Measurements from ENCODE around the gene CD200.

DNA sequence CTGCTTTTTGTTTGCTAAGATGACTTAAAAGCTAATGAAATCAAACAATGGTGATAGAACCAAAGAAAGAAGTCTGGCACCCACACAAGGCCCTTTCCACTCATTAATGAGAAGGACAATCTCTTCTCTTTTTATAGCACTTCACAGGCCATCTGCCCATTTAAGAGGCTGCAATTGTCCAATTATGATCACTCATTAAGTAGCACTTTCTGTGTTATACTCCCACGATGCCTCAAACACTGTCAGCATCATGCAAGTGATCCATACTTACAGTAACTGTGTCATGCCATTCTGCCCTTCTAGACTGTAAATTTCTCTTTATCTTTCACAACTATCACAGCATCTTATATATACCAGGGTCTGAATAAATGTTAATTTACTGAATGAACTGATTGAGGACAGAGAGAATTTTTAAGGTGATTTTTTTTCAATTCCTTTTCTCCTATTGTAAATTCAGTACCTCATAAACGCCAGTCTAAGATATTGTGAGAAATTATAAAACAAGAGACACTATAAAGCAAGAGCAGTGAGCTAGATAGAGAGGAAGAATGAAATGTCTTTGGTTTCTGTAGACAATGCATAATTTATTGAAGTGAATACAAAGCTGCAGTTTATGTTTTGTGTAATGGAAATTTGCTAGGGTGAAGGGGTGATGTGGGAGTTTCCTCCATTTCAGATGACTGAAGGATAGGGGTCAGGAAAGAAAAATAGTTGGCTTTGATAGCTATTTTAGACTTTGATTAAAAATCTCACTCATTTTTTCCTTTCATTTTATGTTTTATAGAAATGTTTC is 17.3 kb downstream of the CD200 start:
- TF ChIP-seq EP300 (IDR thresholded peaks at IDR 0.05; ENCODE audit: low read depth) (no peak), POLR2A (IDR thresholded peaks at IDR 0.05) (no peak)
- TF ChIP-seq, protein P1, sequence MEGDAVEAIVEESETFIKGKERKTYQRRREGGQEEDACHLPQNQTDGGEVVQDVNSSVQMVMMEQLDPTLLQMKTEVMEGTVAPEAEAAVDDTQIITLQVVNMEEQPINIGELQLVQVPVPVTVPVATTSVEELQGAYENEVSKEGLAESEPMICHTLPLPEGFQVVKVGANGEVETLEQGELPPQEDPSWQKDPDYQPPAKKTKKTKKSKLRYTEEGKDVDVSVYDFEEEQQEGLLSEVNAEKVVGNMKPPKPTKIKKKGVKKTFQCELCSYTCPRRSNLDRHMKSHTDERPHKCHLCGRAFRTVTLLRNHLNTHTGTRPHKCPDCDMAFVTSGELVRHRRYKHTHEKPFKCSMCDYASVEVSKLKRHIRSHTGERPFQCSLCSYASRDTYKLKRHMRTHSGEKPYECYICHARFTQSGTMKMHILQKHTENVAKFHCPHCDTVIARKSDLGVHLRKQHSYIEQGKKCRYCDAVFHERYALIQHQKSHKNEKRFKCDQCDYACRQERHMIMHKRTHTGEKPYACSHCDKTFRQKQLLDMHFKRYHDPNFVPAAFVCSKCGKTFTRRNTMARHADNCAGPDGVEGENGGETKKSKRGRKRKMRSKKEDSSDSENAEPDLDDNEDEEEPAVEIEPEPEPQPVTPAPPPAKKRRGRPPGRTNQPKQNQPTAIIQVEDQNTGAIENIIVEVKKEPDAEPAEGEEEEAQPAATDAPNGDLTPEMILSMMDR (IDR thresholded peaks at IDR 0.05), result no peak

All from transverse colon (tissue), 3 donors.